ENCODE results near the gene ABCA13.
"Not testable (repeated sequence)": the region's sequence is repeated elsewhere in the genome, so short reads cannot be mapped to it uniquely, and the experiment has no call there.

The ABCA13 gene

GRCh38 chr7:48171202-48171601 is at the start of gene ABCA13:
TSS of gene ABCA13 (plus strand) at chr7:48171458. CDS start at chr7:48171484, 26 bp downstream.
- Mint-ChIP-seq H3K27me3 (peaks cover 21 to 27% of the 10 kb centered on the region in 2 donors), H3K9me3 (peaks cover 10 to 14% of the 10 kb centered on the region in 2 donors), H3K36me3 (no peaks in the 10 kb centered on the region), H3K4me3 (no peak within 1 kb of the TSS), H3K4me1 (no peaks in the 10 kb centered on the region), H3K27ac (no peak within 1 kb of the TSS)
- ATAC-seq (replicated peaks) (no peak), DNase-seq (no peak)

GRCh38 chr7:48126037-48126436 is 45.2 kb upstream of the ABCA13 start:
- DNase-seq (no peak), ATAC-seq (replicated peaks) (no peak)
- Mint-ChIP-seq H3K27me3 (peaks cover 49 to 62% of the 10 kb centered on the region in 2 donors), H3K27ac (no peak overlapping the region), H3K4me3 (no peak overlapping the region), H3K4me1 (no peaks in the 10 kb centered on the region), H3K36me3 (peaks cover 1 to 8% of the 10 kb centered on the region in 2 donors), H3K9me3 (peaks cover 6 to 13% of the 10 kb centered on the region in 2 donors)

- Mint-ChIP-seq H3K4me1 (no peaks in the 10 kb centered on the region), H3K9me3 (peaks cover 6 to 9% of the 10 kb centered on the region in 2 donors), H3K27ac (no peak overlapping the region), H3K36me3 (peaks cover 1 to 8% of the 10 kb centered on the region in 2 donors), H3K4me3 (no peak overlapping the region), H3K27me3 (peaks cover 27 to 33% of the 10 kb centered on the region in 2 donors)
- ATAC-seq (replicated peaks) = peak in 1 of 2 donors; percentile 39
- DNase-seq = no peak
Observed at GRCh38 chr7:48130658-48131108, 40.6 kb upstream of the ABCA13 start.

- Mint-ChIP-seq H3K36me3 (no peaks in the 10 kb centered on the region), H3K27me3 (peaks cover 15 to 17% of the 10 kb centered on the region in 2 donors), H3K4me3 (no peak overlapping the region), H3K27ac (no peak overlapping the region), H3K4me1 (no peaks in the 10 kb centered on the region), H3K9me3 (peaks cover 0 to 4% of the 10 kb centered on the region in 2 donors)
- no peak for ATAC-seq (replicated peaks)
- no peak for DNase-seq
Observed at GRCh38 chr7:48132792-48133191, 38.5 kb upstream of the ABCA13 start.

GRCh38 chr7:48139459-48139858 is 31.8 kb upstream of the ABCA13 start:
- Mint-ChIP-seq H3K4me1 (peaks cover 0 to 16% of the 10 kb centered on the region in 2 donors), H3K36me3 (no peaks in the 10 kb centered on the region), H3K27ac (no peak overlapping the region), H3K4me3 (peak overlapping the region in 1 of 2 donors; percentile 2), H3K27me3 (peaks cover 0 to 5% of the 10 kb centered on the region in 2 donors), H3K9me3 (peaks cover 2 to 4% of the 10 kb centered on the region in 2 donors)
- DNase-seq = no peak
- no peak for ATAC-seq (replicated peaks)

- H3K36me3 Mint-ChIP-seq = no peaks in the 10 kb centered on the region
- H3K9me3 Mint-ChIP-seq = peaks cover 2 to 4% of the 10 kb centered on the region in 2 donors
- DNase-seq = no peak
- ATAC-seq (replicated peaks) = peak in 1 of 2 donors; percentile 36
- H3K4me3 Mint-ChIP-seq = no peak overlapping the region
- no peak overlapping the region for H3K27ac Mint-ChIP-seq
- H3K27me3 Mint-ChIP-seq = peaks cover 0 to 5% of the 10 kb centered on the region in 2 donors
- peaks cover 0 to 16% of the 10 kb centered on the region in 2 donors for H3K4me1 Mint-ChIP-seq
Observed at GRCh38 chr7:48140001-48140681, 31.1 kb upstream of the ABCA13 start.

GRCh38 chr7:48141521-48141920 is 29.7 kb upstream of the ABCA13 start:
- H3K4me1 Mint-ChIP-seq = peaks cover 0 to 16% of the 10 kb centered on the region in 2 donors
- DNase-seq = no peak
- peaks cover 5 to 6% of the 10 kb centered on the region in 2 donors for H3K27me3 Mint-ChIP-seq
- ATAC-seq (replicated peaks) = no peak
- peaks cover under 1 to 2% of the 10 kb centered on the region in 2 donors for H3K9me3 Mint-ChIP-seq
- no peak overlapping the region for H3K27ac Mint-ChIP-seq
- H3K36me3 Mint-ChIP-seq = no peaks in the 10 kb centered on the region
- H3K4me3 Mint-ChIP-seq = no peak overlapping the region

- Mint-ChIP-seq H3K4me1 (peaks cover 0 to 13% of the 10 kb centered on the region in 2 donors), H3K4me3 (no peak overlapping the region), H3K36me3 (no peaks in the 10 kb centered on the region), H3K27me3 (peaks cover 24 to 30% of the 10 kb centered on the region in 2 donors), H3K9me3 (peaks cover 0 to 2% of the 10 kb centered on the region in 2 donors), H3K27ac (no peak overlapping the region)
- DNase-seq (no peak), ATAC-seq (replicated peaks) (no peak)
Observed at GRCh38 chr7:48144291-48144768, 26.9 kb upstream of the ABCA13 start.

- Mint-ChIP-seq H3K4me3 (no peak overlapping the region), H3K27ac (no peak overlapping the region), H3K9me3 (peaks cover 0 to 2% of the 10 kb centered on the region in 2 donors), H3K36me3 (no peaks in the 10 kb centered on the region), H3K4me1 (peaks cover 0 to 5% of the 10 kb centered on the region in 2 donors), H3K27me3 (peaks cover 24 to 30% of the 10 kb centered on the region in 2 donors)
- no peak for DNase-seq
- ATAC-seq (replicated peaks) = no peak
Observed at GRCh38 chr7:48147078-48147591, 24.1 kb upstream of the ABCA13 start.

- not testable (repeated sequence) for H3K27ac Mint-ChIP-seq; ATAC-seq (replicated peaks)
- H3K27me3 Mint-ChIP-seq = peaks cover 24 to 30% of the 10 kb centered on the region in 2 donors
Observed at GRCh38 chr7:48147690-48148089, 23.6 kb upstream of the ABCA13 start.

GRCh38 chr7:48148311-48148710 is 22.9 kb upstream of the ABCA13 start:
- Mint-ChIP-seq H3K27ac (no peak overlapping the region), H3K27me3 (peaks cover 24 to 30% of the 10 kb centered on the region in 2 donors), H3K9me3 (no peaks in the 10 kb centered on the region), H3K4me3 (no peak overlapping the region), H3K4me1 (peaks cover 0 to 5% of the 10 kb centered on the region in 2 donors), H3K36me3 (no peaks in the 10 kb centered on the region)
- DNase-seq = no peak
- no peak for ATAC-seq (replicated peaks)

More at GRCh38 chr7:48147690-48148089, 23.6 kb upstream of the ABCA13 start:
- H3K9me3 Mint-ChIP-seq, H3K4me1 Mint-ChIP-seq, H3K4me3 Mint-ChIP-seq, DNase-seq, H3K36me3 Mint-ChIP-seq: not testable (repeated sequence)

GRCh38 chr7:48149058-48149457 is 22.2 kb upstream of the ABCA13 start:
- DNase-seq = no peak
- H3K4me1 Mint-ChIP-seq = peaks cover 0 to 2% of the 10 kb centered on the region in 2 donors
- no peak for ATAC-seq (replicated peaks)
- H3K36me3 Mint-ChIP-seq = no peaks in the 10 kb centered on the region
- peaks cover 1 to 4% of the 10 kb centered on the region in 2 donors for H3K9me3 Mint-ChIP-seq
- no peak overlapping the region for H3K27ac Mint-ChIP-seq
- peaks cover 27 to 28% of the 10 kb centered on the region in 2 donors for H3K27me3 Mint-ChIP-seq
- no peak overlapping the region for H3K4me3 Mint-ChIP-seq

- no peaks in the 10 kb centered on the region for H3K4me1 Mint-ChIP-seq
- H3K27me3 Mint-ChIP-seq = peaks cover 28 to 31% of the 10 kb centered on the region in 2 donors
- H3K36me3 Mint-ChIP-seq = no peaks in the 10 kb centered on the region
- no peak overlapping the region for H3K27ac Mint-ChIP-seq
- DNase-seq = no peak
- no peak overlapping the region for H3K4me3 Mint-ChIP-seq
- H3K9me3 Mint-ChIP-seq = peaks cover 4% of the 10 kb centered on the region in 2 donors
- no peak for ATAC-seq (replicated peaks)
Observed at GRCh38 chr7:48150086-48150485, 21.2 kb upstream of the ABCA13 start.

GRCh38 chr7:48154792-48155413 is 16.4 kb upstream of the ABCA13 start:
- ATAC-seq (replicated peaks) (peak in 1 of 2 donors; percentile 61), DNase-seq (no peak)
- Mint-ChIP-seq H3K27me3 (peaks cover 12 to 28% of the 10 kb centered on the region in 2 donors), H3K4me1 (peaks cover 0 to 1% of the 10 kb centered on the region in 2 donors), H3K27ac (no peak overlapping the region), H3K4me3 (no peak overlapping the region), H3K36me3 (no peaks in the 10 kb centered on the region), H3K9me3 (peaks cover 4 to 5% of the 10 kb centered on the region in 2 donors)
